Tibial artery (tissue), 4 donors: ENCODE results near the gene APOC4.
"Not testable (repeated sequence)": the region's sequence is repeated elsewhere in the genome, so short reads cannot be mapped to it uniquely, and the experiment has no call there.

Experiments
- DNase-seq, 2 donors: peaks; one replicate each; pipeline ENCODE4 v3.0.0-alpha.2; 2019
- H3K27ac ChIP-seq, 2 donors: fragments of 200-600 bp; sonication (generic) in 1 of 2; 1 replicate in 1 of 2; 2 replicates in 1 of 2; pipeline ENCODE4 v1.5.1; 2018 to 2019; ENCODE audit warnings: mild to moderate bottlenecking in 1 of 2
- H3K27me3 ChIP-seq, 2 donors: fragments of 200-600 bp; sonication (generic) in 1 of 2; one replicate each; pipeline versions ENCODE4 v1.5.1 to v1.6.0; 2016 to 2019
- H3K36me3 ChIP-seq, 3 donors: fragments of 200-600 bp; sonication (generic) in 2 of 3; one replicate each; pipeline ENCODE4 v1.5.1; 2016 to 2019; ENCODE audit warnings: mild to moderate bottlenecking in 2 of 3
- H3K4me1 ChIP-seq, 4 donors: fragments of 200-600 bp; sonication (generic) in 2 of 4; 1 replicate in 3 of 4; 2 replicates in 1 of 4; pipeline ENCODE4 v1.5.1; 2016 to 2019
- H3K4me3 ChIP-seq, 2 donors: fragments of 200-600 bp; sonication (generic) in 1 of 2; 1 replicate in 1 of 2; 2 replicates in 1 of 2; pipeline ENCODE4 v1.5.1; 2018 to 2019; ENCODE audit warnings: mild to moderate bottlenecking in 2 of 2
- H3K9me3 ChIP-seq, 3 donors: fragments of 200-600 bp; sonication (generic) in 1 of 3; one replicate each; pipeline ENCODE4 v1.5.1; 2016 to 2019
- CTCF ChIP-seq, 2 experiments: fragments of 200-600 bp in 1 of 2; fragments of 450-650 bp in 1 of 2; IDR thresholded peaks; one replicate each; pipeline ENCODE4 v1.5.1; 2017 to 2019; ENCODE audit warnings: antibody characterized with exemption in 2 of 2, mild to moderate bottlenecking in 1 of 2, moderate library complexity in 1 of 2
- intact Hi-C: fragments of 100-400 bp; cut with DNase I; formaldehyde crosslinking; loops from one replicate; pipeline ENCODE4 v1.15.0; 2023; ENCODE audit warnings: low total_unique reads

The APOC4 gene

GRCh38 chr19:44905437-44906160, 36.4 kb upstream of the APOC4 start, which contains the start of gene APOE:
Gene APOE, plus strand, starts transcription at chr19:44905796. Its CDS starts 829 bp downstream, at chr19:44906625.
- intact Hi-C loops: loop anchor here (10.0 kb wide), 1 partner anchor 149 kb away; no protein-coding TSS in a partner anchor
- no peak within 1 kb of the TSS for H3K27ac ChIP-seq
- no peak for TF ChIP-seq CTCF (IDR thresholded peaks at IDR 0.05)

GRCh38 chr19:44907613-44908012, 34.4 kb upstream of the APOC4 start:
- Histone ChIP-seq H3K4me3 (no peak overlapping the region), H3K36me3 (peaks cover 4 to 8% (median 8%) of the 10 kb centered on the region in 3 donors), H3K9me3 (no peaks in the 10 kb centered on the region), H3K27me3 (peaks cover 0 to 67% of the 10 kb centered on the region in 2 donors), H3K4me1 (peaks cover 0 to 25% (median 4%) of the 10 kb centered on the region in 4 donors), H3K27ac (no peak overlapping the region)
- no peak for DNase-seq
- intact Hi-C loops: loop anchor here (10.0 kb wide), 1 partner anchor 147 kb away; no protein-coding TSS in a partner anchor
- TF ChIP-seq CTCF (IDR thresholded peaks at IDR 0.05): no peak

More at GRCh38 chr19:44905437-44906160, 36.4 kb upstream of the APOC4 start, which contains the start of gene APOE:
- DNase-seq: no peak
- no peak within 1 kb of the TSS for H3K4me3 ChIP-seq
- peaks cover 23 to 28% (median 26%) of the 10 kb centered on the region in 3 donors for H3K36me3 ChIP-seq
- peaks cover 0 to 58% of the 10 kb centered on the region in 2 donors for H3K27me3 ChIP-seq
- H3K9me3 ChIP-seq: no peaks in the 10 kb centered on the region
- peaks cover 0 to 18% (median 0%) of the 10 kb centered on the region in 4 donors for H3K4me1 ChIP-seq

GRCh38 chr19:44908074-44908835, 33.8 kb upstream of the APOC4 start:
- no peak for DNase-seq
- TF ChIP-seq CTCF (IDR thresholded peaks at IDR 0.05): no peak
- H3K4me1 ChIP-seq: peaks cover 0 to 25% (median 4%) of the 10 kb centered on the region in 4 donors
- no peak overlapping the region for H3K4me3 ChIP-seq
- intact Hi-C loops: loop anchor here (10.0 kb wide), 1 partner anchor 147 kb away; no protein-coding TSS in a partner anchor
- no peak overlapping the region for H3K27ac ChIP-seq
- peaks cover 0 to 1% (median 1%) of the 10 kb centered on the region in 3 donors for H3K36me3 ChIP-seq
- H3K9me3 ChIP-seq: no peaks in the 10 kb centered on the region
- peaks cover 0 to 72% of the 10 kb centered on the region in 2 donors for H3K27me3 ChIP-seq

- Histone ChIP-seq H3K4me1 (peaks cover 0 to 21% (median 4%) of the 10 kb centered on the region in 4 donors), H3K4me3 (no peak overlapping the region), H3K36me3 (no peaks in the 10 kb centered on the region), H3K9me3 (no peaks in the 10 kb centered on the region), H3K27ac (no peak overlapping the region), H3K27me3 (peaks cover 0 to 72% of the 10 kb centered on the region in 2 donors)
- no peak for TF ChIP-seq CTCF (IDR thresholded peaks at IDR 0.05)
- intact Hi-C loops: loop anchor here (10.0 kb wide), 1 partner anchor 146 kb away; no protein-coding TSS in a partner anchor
- DNase-seq: no peak
Measured at GRCh38 chr19:44908836-44909261, 33.2 kb upstream of the APOC4 start.

- Histone ChIP-seq H3K36me3 (no peaks in the 10 kb centered on the region), H3K4me3 (no peak overlapping the region), H3K9me3 (no peaks in the 10 kb centered on the region), H3K27me3 (peaks cover 0 to 69% of the 10 kb centered on the region in 2 donors), H3K27ac (no peak overlapping the region), H3K4me1 (peaks cover 0 to 26% (median 7%) of the 10 kb centered on the region in 4 donors)
- no peak for TF ChIP-seq CTCF (IDR thresholded peaks at IDR 0.05)
- no peak for DNase-seq
- intact Hi-C loops: loop anchor here (10.0 kb wide), 1 partner anchor 145 kb away; no protein-coding TSS in a partner anchor
Measured at GRCh38 chr19:44909775-44910174, 32.3 kb upstream of the APOC4 start.

GRCh38 chr19:44911896-44912295, 30.1 kb upstream of the APOC4 start:
- H3K9me3 ChIP-seq, H3K4me3 ChIP-seq, H3K36me3 ChIP-seq, intact Hi-C loops, H3K27ac ChIP-seq, DNase-seq: not testable (repeated sequence)
- peaks cover 0 to 19% (median 7%) of the 10 kb centered on the region in 4 donors for H3K4me1 ChIP-seq
- peaks cover 0 to 48% of the 10 kb centered on the region in 2 donors for H3K27me3 ChIP-seq
